HEK293T (cell line): ENCODE measurements around the gene PPP6R1.

Experiments
- CTCF ChIA-PET: fragments of 350-600 bp; formaldehyde crosslinking; extraction: SDS; loops from one replicate; lab custom pipeline; 2021; ENCODE audit warnings: antibody characterized with exemption, inconsistent platforms; lab: Yijun Ruan, JAX
- POLR2A ChIA-PET: fragments of 350-600 bp; formaldehyde crosslinking; extraction: SDS; loops from one replicate; lab custom pipeline; 2020; ENCODE audit warnings: antibody characterized with exemption, inconsistent platforms; lab: Yijun Ruan, JAX
- DNase-seq: peaks from one replicate; pipeline ENCODE4 v3.0.0; 2012; ENCODE audit warnings: mixed read lengths; ENCODE audit errors: extremely low spot score
- ARNT ChIP-seq: fragments of 450-650 bp; IDR thresholded peaks from 2 replicates; pipeline ENCODE4 v1.6.1; 2017; ENCODE audit warnings: mild to moderate bottlenecking
- BHLHE40 ChIP-seq: fragments of 450-650 bp; IDR thresholded peaks from 2 replicates; pipeline ENCODE4 v1.6.1; 2016; ENCODE audit warnings: mild to moderate bottlenecking, moderate library complexity, borderline replicate concordance
- CTBP1 ChIP-seq: fragments of 450-650 bp; IDR thresholded peaks from 2 replicates; pipeline ENCODE4 v1.6.1; 2016; ENCODE audit warnings: borderline replicate concordance
- ELF4 ChIP-seq: fragments of 450-650 bp; IDR thresholded peaks from 2 replicates; pipeline ENCODE4 v1.6.1; 2017; ENCODE audit warnings: antibody characterized with exemption
- FOXA1 ChIP-seq: fragments of 450-650 bp; IDR thresholded peaks from 2 replicates; pipeline ENCODE4 v1.6.1; 2016; ENCODE audit warnings: mild to moderate bottlenecking
- FOXK2 ChIP-seq: fragments of 450-650 bp; IDR thresholded peaks from 2 replicates; pipeline ENCODE4 v1.6.1; 2016; ENCODE audit warnings: mild to moderate bottlenecking
- FOXM1 ChIP-seq: fragments of 450-650 bp; IDR thresholded peaks from 2 replicates; pipeline ENCODE4 v1.6.1; 2017; ENCODE audit warnings: mild to moderate bottlenecking, borderline replicate concordance
- HDGF ChIP-seq: fragments of 450-650 bp; IDR thresholded peaks from 2 replicates; pipeline ENCODE4 v1.6.1; 2017; ENCODE audit warnings: antibody characterized with exemption, borderline replicate concordance
- L3MBTL2 ChIP-seq: fragments of 450-650 bp; conservative IDR thresholded peaks from 2 replicates; pipeline ENCODE4 v1.6.1; 2016; ENCODE audit warnings: mild to moderate bottlenecking
- LEF1 ChIP-seq: fragments of 450-650 bp; IDR thresholded peaks from 2 replicates; pipeline ENCODE4 v1.6.1; 2017; ENCODE audit warnings: mild to moderate bottlenecking, borderline replicate concordance
- NFRKB ChIP-seq: fragments of 450-650 bp; IDR thresholded peaks from 2 replicates; pipeline ENCODE4 v1.6.1; 2016; ENCODE audit warnings: mild to moderate bottlenecking, moderate library complexity
- PKNOX1 ChIP-seq: fragments of 450-650 bp; IDR thresholded peaks from 2 replicates; pipeline ENCODE4 v1.6.1; 2016
- SP1 ChIP-seq: fragments of 450-650 bp; IDR thresholded peaks from 2 replicates; pipeline ENCODE4 v1.6.1; 2017
- SUZ12 ChIP-seq: fragments of 450-650 bp; IDR thresholded peaks from 2 replicates; pipeline ENCODE4 v1.6.1; 2016; ENCODE audit warnings: mild to moderate bottlenecking
- TARDBP ChIP-seq: fragments of 450-650 bp; IDR thresholded peaks from 2 replicates; pipeline ENCODE4 v1.6.1; 2016
- ZNF384 ChIP-seq: fragments of 450-650 bp; IDR thresholded peaks from 2 replicates; pipeline ENCODE4 v1.6.1; 2016

Gene PPP6R1

GRCh38 chr19:55304279-55304978 is 45.6 kb upstream of the PPP6R1 start:
- ChIA-PET CTCF (no interaction called here), POLR2A (no interaction called here)
- TF ChIP-seq BHLHE40 (no peak), L3MBTL2 (no peak), SUZ12 (peak; percentile 76)
- peak; percentile 71 for DNase-seq

GRCh38 chr19:55303477-55303876 is 44.7 kb upstream of the PPP6R1 start:
- CTCF ChIA-PET: no interaction called here
- no peak for DNase-seq
- POLR2A ChIA-PET: interaction anchor here (1.1 kb wide), 1 partner anchor 104 kb away, joined by 3 read pairs; the partner anchor contains the start of gene UBE2S
- no peak for TF ChIP-seq SP1

GRCh38 chr19:55302318-55302703 is 43.5 kb upstream of the PPP6R1 start:
- no peak for DNase-seq
- ChIA-PET POLR2A (interaction anchor here (1.1 to 2.1 kb wide), 4 partner anchors 37 to 106 kb away, joined by 3 to 13 read pairs (median 3); partner anchors contain the start of genes KMT5C and UBE2S), CTCF (interaction anchor here (0.5 kb wide), 1 partner anchor 20 kb away, joined by 3 read pairs; no protein-coding TSS in a partner anchor)
- TF ChIP-seq PKNOX1: no peak
- TF ChIP-seq HDGF: no peak
- TF ChIP-seq FOXK2: no peak
- TF ChIP-seq L3MBTL2: no peak
- TF ChIP-seq FOXA1: no peak
- TF ChIP-seq ARNT: no peak
- no peak for TF ChIP-seq SUZ12
- no peak for TF ChIP-seq TARDBP
- no peak for TF ChIP-seq NFRKB
- no peak for TF ChIP-seq CTBP1

- peak; percentile 94 for DNase-seq
- ChIA-PET CTCF (interaction anchor here (0.6 to 1.7 kb wide), 13 partner anchors 10 to 187 kb away, joined by 3 to 14 read pairs (median 3); no protein-coding TSS in a partner anchor), POLR2A (interaction anchor here (0.6 to 2.1 kb wide), 12 partner anchors 9 to 1871 kb away, joined by 3 to 13 read pairs (median 3); partner anchors contain the start of genes FIZ1, KMT5C, PPP6R1 and UBE2S)
- no peak for TF ChIP-seq FOXA1
- TF ChIP-seq L3MBTL2: no peak
- TF ChIP-seq NFRKB: no peak
- TF ChIP-seq SP1: no peak
- no peak for TF ChIP-seq TARDBP
- no peak for TF ChIP-seq FOXM1
- no peak for TF ChIP-seq CTBP1
- TF ChIP-seq ARNT: no peak
- no peak for TF ChIP-seq SUZ12
- TF ChIP-seq FOXK2: no peak
- no peak for TF ChIP-seq PKNOX1
- TF ChIP-seq BHLHE40: no peak
- no peak for TF ChIP-seq ELF4
- no peak for TF ChIP-seq ZNF384
- no peak for TF ChIP-seq LEF1
- no peak for TF ChIP-seq HDGF
These were observed 42.9 kb upstream of the PPP6R1 start for GRCh38 chr19:55301459-55302317.

GRCh38 chr19:55300886-55301458 is 42.2 kb upstream of the PPP6R1 start:
- TF ChIP-seq LEF1: no peak
- TF ChIP-seq ELF4: no peak
- TF ChIP-seq TARDBP: no peak
- TF ChIP-seq CTBP1: no peak
- no peak for TF ChIP-seq PKNOX1
- no peak for TF ChIP-seq BHLHE40
- no peak for TF ChIP-seq FOXK2
- TF ChIP-seq FOXA1: no peak
- no peak for TF ChIP-seq L3MBTL2
- TF ChIP-seq FOXM1: no peak
- no peak for TF ChIP-seq HDGF
- no peak for TF ChIP-seq SP1
- no peak for TF ChIP-seq SUZ12
- no peak for DNase-seq
- POLR2A ChIA-PET: interaction anchor here (0.6 to 2.1 kb wide), 12 partner anchors 8 to 1872 kb away, joined by 3 to 13 read pairs (median 3); partner anchors contain the start of genes FIZ1, KMT5C, PPP6R1 and UBE2S
- CTCF ChIA-PET: interaction anchor here (0.6 to 1.7 kb wide), 13 partner anchors 9 to 186 kb away, joined by 3 to 14 read pairs (median 3); no protein-coding TSS in a partner anchor
